Kidney (tissue), 14 donors: ENCODE data around the gene BTBD1. TPM values are rescaled to one million over a fixed set of nuclear protein-coding genes. Genes with fewer than 3 reads are reported as not detected.
A peak's percentile ranks its signal among the peaks of the same experiment; 100 is the strongest.

Experiments
- DNase-seq, 5 donors: peaks; one replicate each; pipeline ENCODE4 v3.0.0-alpha.2; 2013 to 2020
- FAIRE-seq: peaks from 2 replicates; lab custom pipeline; 2012; peaks lifted over from hg19 to GRCh38; lab: Jason Lieb, UNC
- H3K27ac ChIP-seq, 2 donors: one replicate each; pipeline ENCODE4 v1.7.0; 2013; ENCODE audit warnings: low read depth in 2 of 2, low read length in 2 of 2, inconsistent platforms in 1 of 2
- H3K27me3 ChIP-seq: one replicate; pipeline ENCODE4 v1.7.1; 2013; ENCODE audit warnings: low read length, inconsistent platforms; ENCODE audit not compliant: control insufficient read depth, insufficient read depth
- H3K36me3 ChIP-seq, 3 donors: one replicate each; pipeline versions ENCODE4 v1.7.0 to v1.7.1; 2013; ENCODE audit warnings: low read length in 3 of 3, control low read depth in 1 of 3, inconsistent platforms in 1 of 3; ENCODE audit not compliant: insufficient read depth in 3 of 3, control insufficient read depth in 2 of 3
- H3K4me1 ChIP-seq, 3 donors: one replicate each; pipeline versions ENCODE4 v1.7.0 to v1.7.1; 2013; ENCODE audit warnings: low read length in 3 of 3, inconsistent platforms in 1 of 3, low read depth in 1 of 3; ENCODE audit not compliant: control insufficient read depth in 2 of 3, insufficient read depth in 2 of 3
- H3K4me3 ChIP-seq, 3 donors: one replicate each; pipeline versions ENCODE4 v1.7.0 to v1.8.1; 2013; ENCODE audit warnings: low read length in 3 of 3, control low read depth in 1 of 3, inconsistent platforms in 1 of 3
- H3K9ac ChIP-seq, 3 donors: one replicate each; pipeline versions ENCODE4 v1.7.0 to v1.7.1; 2013; ENCODE audit warnings: low read length in 3 of 3, control low read depth in 1 of 3, inconsistent platforms in 1 of 3
- H3K9me3 ChIP-seq, 3 donors: one replicate each; pipeline versions ENCODE4 v1.7.0 to v1.7.1; 2013; ENCODE audit warnings: low read length in 3 of 3, control low read depth in 1 of 3, inconsistent platforms in 1 of 3; ENCODE audit not compliant: control insufficient read depth in 2 of 3, insufficient read depth in 1 of 3
- CTCF ChIP-seq: IDR thresholded peaks from 3 replicates; pipeline ENCODE4 v1.5.1; 2012; ENCODE audit warnings: mild to moderate bottlenecking, moderate library complexity, borderline replicate concordance; ENCODE audit not compliant: insufficient read depth; ENCODE audit errors: extremely low read depth
- intact Hi-C: fragments of 100-400 bp; cut with DNase I; formaldehyde crosslinking; loops from one replicate; pipeline ENCODE4 v1.11.1; 2022
- polyA plus RNA-seq: library from polyadenylated mRNA; stranded (reverse); fragments of 350-450 nt; fragmentation: Illumina TruSeq; extraction: RNeasy Lipid Tissue Mini Kit (QIAGEN cat#74804); gene quantifications from one replicate; pipeline ENCODE4 v1.2.3, GENCODE V29; 2014; ENCODE audit warnings: low read depth, low replicate concordance; ENCODE audit not compliant: insufficient read depth
- total RNA-seq: library from RNA; stranded (reverse); fragmentation: NEBNext Ultra II Directional; extraction: Animal tissue kit (Norgen Biotek cat#: 25700); gene quantifications from one replicate; pipeline ENCODE4 v1.2.1, GENCODE V29; 2021
- donor health status: control.
- donor health status: control.
- donor health status: control.
- donor health status: control.
- donor health status: control.
- donor health status: DM: yes; HTN: yes; CAD: no.
- donor health status: Normal renal cell carcinoma (clear cell type).

BTBD1 gene
- total and polyA plus RNA-seq, 2 donors from 2014 or later, result 29.1 to 52.0 TPM

- no peak for FAIRE-seq
- Histone ChIP-seq H3K27me3 (no peaks in the 10 kb centered on the region), H3K27ac (no peak overlapping the region), H3K9me3 (no peaks in the 10 kb centered on the region), H3K4me1 (no peaks in the 10 kb centered on the region), H3K9ac (no peak overlapping the region), H3K36me3 (no peaks in the 10 kb centered on the region), H3K4me3 (no peak overlapping the region)
- no peak for TF ChIP-seq CTCF
- no peak for DNase-seq
- intact Hi-C loops, result no loop called here
These were observed 88.6 kb downstream of the BTBD1 start for GRCh38 chr15:82978438-82978837.

GRCh38 chr15:82977076-82977475 lies 90.0 kb downstream of the BTBD1 start:
- Histone ChIP-seq H3K9ac (no peak overlapping the region), H3K4me1 (no peaks in the 10 kb centered on the region), H3K27me3 (no peaks in the 10 kb centered on the region), H3K4me3 (no peak overlapping the region), H3K27ac (no peak overlapping the region), H3K9me3 (no peaks in the 10 kb centered on the region), H3K36me3 (no peaks in the 10 kb centered on the region)
- FAIRE-seq (no peak), DNase-seq (no peak)
- intact Hi-C loops, result no loop called here
- no peak for TF ChIP-seq CTCF

GRCh38 chr15:82972990-82973389 lies 94.1 kb downstream of the BTBD1 start:
- H3K9ac ChIP-seq, result no peak overlapping the region
- no peak overlapping the region for H3K27ac ChIP-seq
- FAIRE-seq (no peak), DNase-seq (no peak)
- no peaks in the 10 kb centered on the region for H3K9me3 ChIP-seq
- intact Hi-C loops, result no loop called here
- H3K4me3 ChIP-seq, result no peak overlapping the region
- H3K27me3 ChIP-seq, result no peaks in the 10 kb centered on the region
- no peak for TF ChIP-seq CTCF
- no peaks in the 10 kb centered on the region for H3K36me3 ChIP-seq
- H3K4me1 ChIP-seq, result no peaks in the 10 kb centered on the region

GRCh38 chr15:82971218-82971984 lies 95.7 kb downstream of the BTBD1 start:
- Histone ChIP-seq H3K9me3 (no peaks in the 10 kb centered on the region), H3K27ac (no peak overlapping the region), H3K36me3 (no peaks in the 10 kb centered on the region), H3K4me1 (no peaks in the 10 kb centered on the region), H3K9ac (no peak overlapping the region), H3K27me3 (no peaks in the 10 kb centered on the region), H3K4me3 (no peak overlapping the region)
- intact Hi-C loops, result no loop called here
- DNase-seq, result peak in 1 of 5 donors; percentile 30
- no peak for TF ChIP-seq CTCF
- no peak for FAIRE-seq
